Activated CD4-positive, alpha-beta T cell treated with anti-CD3 and anti-CD28 coated beads, Interleukin-2, amount 50 U/mL, for 48 hours (primary cell): Measurements from ENCODE around the gene ADORA3.
"Not testable (repeated sequence)": the region's sequence is repeated elsewhere in the genome, so short reads cannot be mapped to it uniquely, and the experiment has no call there.

ENCODE experiments used
- DNase-seq, 2 experiments: peaks; one replicate each; pipeline ENCODE4 v3.0.0-alpha.2; 2020

The ADORA3 gene

GRCh38 chr1:111503585-111504060 is at the start of gene ADORA3, which contains the start of gene TMIGD3:
ADORA3 (minus strand) TSS chr1:111503633; CDS start chr1:111503354, 279 bp downstream.
TMIGD3 (minus strand) TSS chr1:111503633; CDS start chr1:111503354, 279 bp downstream.
- no peak for DNase-seq

- DNase-seq, result no peak
Measured at GRCh38 chr1:111553196-111553595, 49.8 kb upstream of the ADORA3 start.

GRCh38 chr1:111552587-111552986 is 49.2 kb upstream of the ADORA3 start:
- DNase-seq, result no peak

- DNase-seq, result no peak
Measured at GRCh38 chr1:111551623-111552411, 48.4 kb upstream of the ADORA3 start.

GRCh38 chr1:111547786-111548185 is 44.4 kb upstream of the ADORA3 start:
- not testable (repeated sequence) for DNase-seq

GRCh38 chr1:111542187-111542586 is 38.8 kb upstream of the ADORA3 start:
- DNase-seq, result no peak

- no peak for DNase-seq
Measured at GRCh38 chr1:111541721-111542120, 38.3 kb upstream of the ADORA3 start.

GRCh38 chr1:111540928-111541327 is 37.5 kb upstream of the ADORA3 start:
- DNase-seq, result no peak

- DNase-seq, result no peak
Measured at GRCh38 chr1:111538343-111539025, 35.1 kb upstream of the ADORA3 start.

GRCh38 chr1:111535256-111536191 is 32.1 kb upstream of the ADORA3 start:
- DNase-seq, result no peak

GRCh38 chr1:111520053-111520452 is 16.6 kb upstream of the ADORA3 start:
- no peak for DNase-seq

GRCh38 chr1:111517469-111518225 is 14.2 kb upstream of the ADORA3 start:
- peak in 1 of 2 experiments; percentile 35 for DNase-seq

GRCh38 chr1:111516005-111516535 is 12.6 kb upstream of the ADORA3 start:
- peak in 1 of 2 experiments; percentile 24 for DNase-seq

GRCh38 chr1:111515291-111516004 is 12.0 kb upstream of the ADORA3 start:
- DNase-seq, result peak; percentile 34 to 42

GRCh38 chr1:111513410-111514020 is 10.1 kb upstream of the ADORA3 start:
- DNase-seq, result no peak

GRCh38 chr1:111512931-111513330 is 9.5 kb upstream of the ADORA3 start:
- no peak for DNase-seq

- no peak for DNase-seq
Measured at GRCh38 chr1:111512132-111512889, 8.9 kb upstream of the ADORA3 start.

GRCh38 chr1:111511370-111511769 is 7.9 kb upstream of the ADORA3 start:
- DNase-seq, result no peak

- DNase-seq, result no peak
Measured at GRCh38 chr1:111509997-111510375, 6.6 kb upstream of the ADORA3 start.
